Measurements from ENCODE around the gene IFT43.

The IFT43 gene

GRCh38 chr14:76078501-76078900 lies 92.9 kb downstream of the IFT43 start:
- H3K4me3 ChIP-seq (ENCODE audit: low read depth, low read length), result no peak overlapping the region
- DNase-seq (ENCODE audit: low read depth), result no peak
- TF ChIP-seq, protein P1, sequence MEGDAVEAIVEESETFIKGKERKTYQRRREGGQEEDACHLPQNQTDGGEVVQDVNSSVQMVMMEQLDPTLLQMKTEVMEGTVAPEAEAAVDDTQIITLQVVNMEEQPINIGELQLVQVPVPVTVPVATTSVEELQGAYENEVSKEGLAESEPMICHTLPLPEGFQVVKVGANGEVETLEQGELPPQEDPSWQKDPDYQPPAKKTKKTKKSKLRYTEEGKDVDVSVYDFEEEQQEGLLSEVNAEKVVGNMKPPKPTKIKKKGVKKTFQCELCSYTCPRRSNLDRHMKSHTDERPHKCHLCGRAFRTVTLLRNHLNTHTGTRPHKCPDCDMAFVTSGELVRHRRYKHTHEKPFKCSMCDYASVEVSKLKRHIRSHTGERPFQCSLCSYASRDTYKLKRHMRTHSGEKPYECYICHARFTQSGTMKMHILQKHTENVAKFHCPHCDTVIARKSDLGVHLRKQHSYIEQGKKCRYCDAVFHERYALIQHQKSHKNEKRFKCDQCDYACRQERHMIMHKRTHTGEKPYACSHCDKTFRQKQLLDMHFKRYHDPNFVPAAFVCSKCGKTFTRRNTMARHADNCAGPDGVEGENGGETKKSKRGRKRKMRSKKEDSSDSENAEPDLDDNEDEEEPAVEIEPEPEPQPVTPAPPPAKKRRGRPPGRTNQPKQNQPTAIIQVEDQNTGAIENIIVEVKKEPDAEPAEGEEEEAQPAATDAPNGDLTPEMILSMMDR (IDR thresholded peaks at IDR 0.05; ENCODE audit: low read depth, low read length), result no peak
- TF ChIP-seq POLR2A (IDR thresholded peaks at IDR 0.05; ENCODE audit: extremely low read depth, insufficient read length), result no peak
- TF ChIP-seq, protein P2, sequence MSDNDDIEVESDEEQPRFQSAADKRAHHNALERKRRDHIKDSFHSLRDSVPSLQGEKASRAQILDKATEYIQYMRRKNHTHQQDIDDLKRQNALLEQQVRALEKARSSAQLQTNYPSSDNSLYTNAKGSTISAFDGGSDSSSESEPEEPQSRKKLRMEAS (IDR thresholded peaks at IDR 0.05; ENCODE audit: low read depth, low read length), result no peak
- no peak for TF ChIP-seq MYC (IDR thresholded peaks at IDR 0.05; ENCODE audit: low read depth, low read length)

DNA sequence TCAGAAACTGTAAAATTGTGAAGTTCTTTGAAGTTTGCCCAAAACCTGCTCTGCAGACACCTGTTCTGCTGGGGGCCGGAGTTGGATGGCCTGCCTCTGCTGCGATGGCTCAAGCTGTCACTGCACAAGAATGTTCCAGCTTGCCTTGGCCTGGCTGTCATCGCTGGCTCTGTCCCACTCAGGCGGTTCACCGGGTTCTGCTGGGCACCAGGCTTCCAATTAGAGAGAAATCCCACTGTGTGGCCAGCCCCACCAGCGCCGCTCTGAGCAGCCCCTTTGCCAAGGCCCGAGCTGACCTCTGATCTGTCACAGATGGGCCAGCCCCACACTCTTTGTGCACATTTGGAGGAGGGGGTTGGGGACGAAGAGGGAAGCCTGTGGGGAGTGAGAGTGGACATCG lies 94.5 kb downstream of the IFT43 start:
- no peak for DNase-seq (ENCODE audit: low read depth)
- no peak for TF ChIP-seq MYC (IDR thresholded peaks at IDR 0.05; ENCODE audit: low read depth, low read length)
- no peak for TF ChIP-seq POLR2A (IDR thresholded peaks at IDR 0.05; ENCODE audit: extremely low read depth, insufficient read length)
- TF ChIP-seq, protein P1 (IDR thresholded peaks at IDR 0.05; ENCODE audit: low read depth, low read length), result no peak
- TF ChIP-seq, protein P2 (IDR thresholded peaks at IDR 0.05; ENCODE audit: low read depth, low read length), result no peak
- no peak overlapping the region for H3K4me3 ChIP-seq (ENCODE audit: low read depth, low read length)

- no peak for DNase-seq (ENCODE audit: low read depth)
- TF ChIP-seq, protein P1 (IDR thresholded peaks at IDR 0.05; ENCODE audit: low read depth, low read length), result no peak
- no peak for TF ChIP-seq POLR2A (IDR thresholded peaks at IDR 0.05; ENCODE audit: extremely low read depth, insufficient read length)
- no peak for TF ChIP-seq MYC (IDR thresholded peaks at IDR 0.05; ENCODE audit: low read depth, low read length)
- TF ChIP-seq, protein P2 (IDR thresholded peaks at IDR 0.05; ENCODE audit: low read depth, low read length), result no peak
- H3K4me3 ChIP-seq (ENCODE audit: low read depth, low read length), result no peak overlapping the region
Measured at GRCh38 chr14:76080471-76080870, 94.9 kb downstream of the IFT43 start.

GRCh38 chr14:76081642-76082041 lies 96.1 kb downstream of the IFT43 start:
- TF ChIP-seq POLR2A (IDR thresholded peaks at IDR 0.05; ENCODE audit: extremely low read depth, insufficient read length) (no peak), MYC (IDR thresholded peaks at IDR 0.05; ENCODE audit: low read depth, low read length) (no peak)
- TF ChIP-seq, protein P1 (IDR thresholded peaks at IDR 0.05; ENCODE audit: low read depth, low read length), result no peak
- TF ChIP-seq, protein P2 (IDR thresholded peaks at IDR 0.05; ENCODE audit: low read depth, low read length), result no peak
- no peak for DNase-seq (ENCODE audit: low read depth)
- no peak overlapping the region for H3K4me3 ChIP-seq (ENCODE audit: low read depth, low read length)

- TF ChIP-seq, protein P2 (IDR thresholded peaks at IDR 0.05; ENCODE audit: low read depth, low read length), result no peak
- TF ChIP-seq MYC (IDR thresholded peaks at IDR 0.05; ENCODE audit: low read depth, low read length) (no peak), POLR2A (IDR thresholded peaks at IDR 0.05; ENCODE audit: extremely low read depth, insufficient read length) (no peak)
- TF ChIP-seq, protein P1 (IDR thresholded peaks at IDR 0.05; ENCODE audit: low read depth, low read length), result no peak
- H3K4me3 ChIP-seq (ENCODE audit: low read depth, low read length), result no peak overlapping the region
- DNase-seq (ENCODE audit: low read depth), result no peak
Measured at GRCh38 chr14:76083796-76084765, 98.5 kb downstream of the IFT43 start.

Measured in NB4 (cell line).